HepG2 (cell line): ENCODE data around the gene RPEL1. TPM values are rescaled to one million over a fixed set of nuclear protein-coding genes. Genes with fewer than 3 reads are reported as not detected.

Experiments used
- CTCF ChIP-seq: sonication (generic); formaldehyde crosslinking; IDR thresholded peaks from 2 replicates; pipeline ENCODE4 v1.5.0; 2020; ENCODE audit warnings: mild to moderate bottlenecking, missing genetic modification reagents, moderate library complexity
- HDAC2 ChIP-seq: sonication (generic); formaldehyde crosslinking; IDR thresholded peaks from 2 replicates; pipeline ENCODE4 v1.4.0; 2020; ENCODE audit warnings: missing genetic modification reagents
- KLF11 ChIP-seq: IDR thresholded peaks from 2 replicates; pipeline ENCODE4 v1.6.1; 2016; ENCODE audit warnings: missing compliant biosample characterization
- NCOR1 ChIP-seq: fragments of 200-600 bp; sonication (generic); IDR thresholded peaks from 2 replicates; pipeline ENCODE4 v1.7.0; 2017; ENCODE audit warnings: antibody characterized with exemption, low read length, borderline replicate concordance
- NFAT5 ChIP-seq: sonication (generic); formaldehyde crosslinking; IDR thresholded peaks from 2 replicates; pipeline ENCODE4 v1.4.0; 2020; ENCODE audit warnings: missing genetic modification reagents
- NR2F1 ChIP-seq, 2 experiments: fragments of 450-650 bp in 1 of 2; formaldehyde crosslinking in 1 of 2; IDR thresholded peaks; 2 replicates each; pipeline versions ENCODE4 v1.5.0 to v1.6.1; 2016 to 2020; ENCODE audit warnings: mild to moderate bottlenecking in 1 of 2, missing compliant biosample characterization in 1 of 2, missing genetic modification reagents in 1 of 2, moderate library complexity in 1 of 2
- ONECUT2 ChIP-seq: sonication (generic); formaldehyde crosslinking; IDR thresholded peaks from 2 replicates; pipeline ENCODE4 v1.4.0; 2020; ENCODE audit warnings: missing genetic modification reagents
- PRDM10 ChIP-seq: sonication (generic); formaldehyde crosslinking; IDR thresholded peaks from 2 replicates; pipeline ENCODE4 v1.4.0; 2020; ENCODE audit warnings: low read depth, missing genetic modification reagents
- RERE ChIP-seq: IDR thresholded peaks from 2 replicates; pipeline ENCODE4 v1.6.1; 2016; ENCODE audit warnings: low read depth, missing genetic modification reagents, missing compliant biosample characterization
- ZNF12 ChIP-seq: sonication (generic); formaldehyde crosslinking; IDR thresholded peaks from 2 replicates; pipeline ENCODE4 v1.5.0; 2020; ENCODE audit warnings: missing genetic modification reagents
- ZNF383 ChIP-seq: sonication (generic); formaldehyde crosslinking; IDR thresholded peaks from 2 replicates; pipeline ENCODE4 v1.4.0; 2020; ENCODE audit warnings: missing genetic modification reagents, mild to moderate bottlenecking, borderline replicate concordance
- ZNF577 ChIP-seq: sonication (generic); formaldehyde crosslinking; IDR thresholded peaks from 2 replicates; pipeline ENCODE4 v1.4.0; 2020; ENCODE audit warnings: mild to moderate bottlenecking, low read depth, missing genetic modification reagents, borderline replicate concordance
- ZNF660 ChIP-seq: sonication (generic); formaldehyde crosslinking; IDR thresholded peaks from 2 replicates; pipeline ENCODE4 v1.5.1; 2020; ENCODE audit warnings: mild to moderate bottlenecking, low read depth, missing genetic modification reagents, borderline replicate concordance
- polyA plus RNA-seq, 8 experiments: library from polyadenylated mRNA; depleted of rRNA in 3 of 8; stranded (reverse) in 7 of 8; unstranded in 1 of 8; fragments of >200 nt; fragmentation: Illumina TruSeq in 4 of 8; extraction: Trizol in 4 of 8; gene quantifications; 2 replicates each; pipeline versions ENCODE4 v1.2.1 to v1.2.3, GENCODE V29; 2011 to 2016; ENCODE audit warnings: low read depth in 4 of 8, missing spikeins in 1 of 8, mixed read lengths in 1 of 8; ENCODE audit not compliant: insufficient read depth in 1 of 8
- total RNA-seq, 5 experiments: library from RNA; depleted of rRNA; stranded (reverse); fragments of >200 nt; fragmentation: Illumina TruSeq; extraction: Trizol; gene quantifications; 2 replicates each; pipeline ENCODE4 v1.2.3, GENCODE V29; 2016; ENCODE audit warnings: low read depth in 1 of 5

Gene RPEL1
- total and polyA plus RNA-seq, 2 of the 13 experiments (the other 11 are each of a cell fraction or from before 2014, with no cell fraction given), result 0.04 to 0.07 TPM

GRCh38 chr10:103278862-103279298 lies 33.2 kb downstream of the RPEL1 start (continued):
- TF ChIP-seq NFAT5 (CRISPR knock-in tag), result no peak
- no peak for TF ChIP-seq ZNF383
- no peak for TF ChIP-seq ONECUT2 (CRISPR knock-in tag)
- TF ChIP-seq CTCF, result no peak
- no peak for TF ChIP-seq NR2F1 (CRISPR knock-in tag; IDR thresholded peaks at IDR 0.05)
- no peak for TF ChIP-seq ZNF660 (CRISPR knock-in tag)
- no peak for TF ChIP-seq NCOR1
- TF ChIP-seq RERE (CRISPR knock-in tag), result no peak
- no peak for TF ChIP-seq ZNF577 (CRISPR knock-in tag)
- 0 out of 2 replicates have a peak, but pooled peaks have one; percentile 26 for TF ChIP-seq ZNF12 (CRISPR knock-in tag)
- no peak for TF ChIP-seq PRDM10
- peak; percentile 66; the same call in 1 of the 2 replicates for TF ChIP-seq KLF11
- TF ChIP-seq HDAC2, result peak; percentile 18; the same call in 1 of the 2 replicates
